ENCODE results near the gene PRELID1. TPM values are rescaled to one million over a fixed set of nuclear protein-coding genes. Genes with fewer than 3 reads are reported as not detected.

PRELID1 gene
- total RNA-seq, 1 donor from 2014 or later, result 196 TPM

DNA sequence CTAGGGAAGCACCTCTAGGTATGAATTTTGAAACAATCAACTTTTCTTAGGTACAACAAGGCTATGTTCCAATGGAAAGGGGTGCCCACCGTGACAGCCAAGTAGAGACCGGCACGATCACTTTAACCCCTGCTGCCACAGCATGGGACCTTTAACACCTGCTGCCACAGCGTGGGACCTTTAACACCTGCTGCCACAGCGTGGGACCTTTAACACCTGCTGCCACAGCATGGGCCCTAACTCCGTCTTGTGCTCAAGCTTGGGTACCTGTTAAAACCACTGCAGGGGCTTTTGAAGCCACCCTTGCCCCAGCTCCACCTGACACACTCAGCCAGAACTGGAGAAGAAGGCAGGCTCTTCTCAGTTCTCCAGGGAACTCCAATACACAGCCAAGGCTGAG lies 26.3 kb downstream of the PRELID1 start:
- peaks cover 14% of the 10 kb centered on the region for H3K4me1 Mint-ChIP-seq (ENCODE audit: low read depth, unreplicated experiment)
- Histone ChIP-seq H3K9me3 (ENCODE audit: insufficient read depth, low read depth, low read length) (no peaks in the 10 kb centered on the region), H3K79me2 (ENCODE audit: insufficient read depth, low read length) (peaks cover 7% of the 10 kb centered on the region), H3K27me3 (ENCODE audit: insufficient read depth, low read length) (no peaks in the 10 kb centered on the region), H3K27ac (ENCODE audit: low read depth, low read length) (no peak overlapping the region), H2AFZ (ENCODE audit: low read depth, low read length) (no peak overlapping the region), H4K20me1 (ENCODE audit: insufficient read depth, low read length) (peaks cover 47% of the 10 kb centered on the region), H3K4me3 (ENCODE audit: insufficient read depth, low read depth, low read length) (no peak overlapping the region), H3K4me1 (ENCODE audit: insufficient read depth, low read length) (peaks cover 21% of the 10 kb centered on the region), H3K4me2 (ENCODE audit: low read length) (no peak overlapping the region), H3K36me3 (ENCODE audit: insufficient read depth, low read length) (peaks cover 11% of the 10 kb centered on the region), H3K9ac (ENCODE audit: low read length) (no peak overlapping the region)
- H3K36me3 Mint-ChIP-seq (ENCODE audit: low read depth, unreplicated experiment), result peaks cover 19% of the 10 kb centered on the region
- no peak overlapping the region for H3K4me3 Mint-ChIP-seq (ENCODE audit: unreplicated experiment)
- TF ChIP-seq, protein P1, sequence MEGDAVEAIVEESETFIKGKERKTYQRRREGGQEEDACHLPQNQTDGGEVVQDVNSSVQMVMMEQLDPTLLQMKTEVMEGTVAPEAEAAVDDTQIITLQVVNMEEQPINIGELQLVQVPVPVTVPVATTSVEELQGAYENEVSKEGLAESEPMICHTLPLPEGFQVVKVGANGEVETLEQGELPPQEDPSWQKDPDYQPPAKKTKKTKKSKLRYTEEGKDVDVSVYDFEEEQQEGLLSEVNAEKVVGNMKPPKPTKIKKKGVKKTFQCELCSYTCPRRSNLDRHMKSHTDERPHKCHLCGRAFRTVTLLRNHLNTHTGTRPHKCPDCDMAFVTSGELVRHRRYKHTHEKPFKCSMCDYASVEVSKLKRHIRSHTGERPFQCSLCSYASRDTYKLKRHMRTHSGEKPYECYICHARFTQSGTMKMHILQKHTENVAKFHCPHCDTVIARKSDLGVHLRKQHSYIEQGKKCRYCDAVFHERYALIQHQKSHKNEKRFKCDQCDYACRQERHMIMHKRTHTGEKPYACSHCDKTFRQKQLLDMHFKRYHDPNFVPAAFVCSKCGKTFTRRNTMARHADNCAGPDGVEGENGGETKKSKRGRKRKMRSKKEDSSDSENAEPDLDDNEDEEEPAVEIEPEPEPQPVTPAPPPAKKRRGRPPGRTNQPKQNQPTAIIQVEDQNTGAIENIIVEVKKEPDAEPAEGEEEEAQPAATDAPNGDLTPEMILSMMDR (IDR thresholded peaks at IDR 0.05; ENCODE audit: insufficient read depth, low read depth, low read length), result no peak
- no peak for TF ChIP-seq EZH2 (IDR thresholded peaks at IDR 0.05; ENCODE audit: insufficient read depth, low read length)
- no peak for FAIRE-seq
- H3K27ac Mint-ChIP-seq (ENCODE audit: unreplicated experiment), result no peak overlapping the region
- DNase-seq (ENCODE audit: low read depth), result no peak
- no peaks in the 10 kb centered on the region for H3K9me3 Mint-ChIP-seq (ENCODE audit: unreplicated experiment)
- H3K27me3 Mint-ChIP-seq (ENCODE audit: low read depth, unreplicated experiment), result no peaks in the 10 kb centered on the region

DNA sequence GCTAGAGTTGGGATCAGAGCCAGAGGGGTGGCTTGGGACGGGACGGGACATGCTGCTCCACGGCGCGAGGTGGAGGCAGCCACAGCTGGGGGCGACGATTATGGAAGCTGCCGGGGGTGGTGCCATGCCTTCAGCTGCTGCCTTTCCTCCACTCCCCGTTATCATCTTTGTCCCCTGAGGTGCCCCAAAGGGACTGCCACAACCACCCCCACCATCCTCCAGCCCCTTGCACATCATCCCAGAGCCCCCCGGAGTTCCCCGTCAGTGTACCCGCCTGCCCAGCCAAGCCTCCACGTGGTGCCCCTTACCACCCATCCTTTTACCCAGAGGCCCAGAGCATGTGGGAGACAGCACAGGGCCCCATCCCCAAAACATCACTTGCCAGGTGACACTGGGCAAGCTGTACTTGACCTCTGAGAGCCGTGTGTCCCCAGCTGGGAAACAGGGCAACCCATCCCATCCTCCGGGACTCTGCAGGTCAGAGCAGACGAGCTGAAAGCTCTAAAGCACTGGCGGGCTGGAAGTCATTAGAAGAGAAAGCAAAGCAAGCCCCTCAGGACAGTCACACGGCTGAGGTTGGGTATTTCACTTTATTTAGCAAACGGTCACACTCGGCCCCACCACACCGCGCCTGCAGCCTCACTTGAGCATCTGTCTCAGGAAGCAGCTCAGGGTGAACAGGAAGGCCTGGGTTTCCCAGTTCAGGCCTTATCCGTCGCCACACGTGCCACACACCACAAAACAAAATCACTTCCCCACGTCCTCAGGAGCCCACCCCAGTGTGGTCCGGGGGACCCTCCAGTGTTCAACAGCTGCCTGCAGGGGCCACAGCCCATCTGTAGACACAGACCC lies 27.6 kb downstream of the PRELID1 start:
- peaks cover 11% of the 10 kb centered on the region for H3K36me3 ChIP-seq (ENCODE audit: insufficient read depth, low read length)
- peaks cover 7% of the 10 kb centered on the region for H3K79me2 ChIP-seq (ENCODE audit: insufficient read depth, low read length)
- H3K4me1 ChIP-seq (ENCODE audit: insufficient read depth, low read length), result peaks cover 15% of the 10 kb centered on the region
- TF ChIP-seq EZH2 (IDR thresholded peaks at IDR 0.05; ENCODE audit: insufficient read depth, low read length), result no peak
- TF ChIP-seq, protein P1 (IDR thresholded peaks at IDR 0.05; ENCODE audit: insufficient read depth, low read depth, low read length), result no peak
- Mint-ChIP-seq H3K36me3 (ENCODE audit: low read depth, unreplicated experiment) (peaks cover 23% of the 10 kb centered on the region), H3K27me3 (ENCODE audit: low read depth, unreplicated experiment) (no peaks in the 10 kb centered on the region), H3K4me1 (ENCODE audit: low read depth, unreplicated experiment) (peaks cover 8% of the 10 kb centered on the region), H3K4me3 (ENCODE audit: unreplicated experiment) (no peak overlapping the region), H3K9me3 (ENCODE audit: unreplicated experiment) (no peaks in the 10 kb centered on the region), H3K27ac (ENCODE audit: unreplicated experiment) (no peak overlapping the region)
- DNase-seq (ENCODE audit: low read depth), result no peak
- no peak overlapping the region for H3K4me2 ChIP-seq (ENCODE audit: low read length)
- H2AFZ ChIP-seq (ENCODE audit: low read depth, low read length), result no peak overlapping the region
- H3K9me3 ChIP-seq (ENCODE audit: insufficient read depth, low read depth, low read length), result no peaks in the 10 kb centered on the region
- H3K4me3 ChIP-seq (ENCODE audit: insufficient read depth, low read depth, low read length), result no peak overlapping the region
- H3K27ac ChIP-seq (ENCODE audit: low read depth, low read length), result no peak overlapping the region
- no peak for FAIRE-seq
- H3K9ac ChIP-seq (ENCODE audit: low read length), result no peak overlapping the region
- H4K20me1 ChIP-seq (ENCODE audit: insufficient read depth, low read length), result peaks cover 46% of the 10 kb centered on the region
- no peaks in the 10 kb centered on the region for H3K27me3 ChIP-seq (ENCODE audit: insufficient read depth, low read length)

Data from astrocyte (in vitro differentiated cells and primary cell).